PC-9 (cell line): ENCODE measurements around the gene PIGP.
"Not testable (repeated sequence)": the region's sequence is repeated elsewhere in the genome, so short reads cannot be mapped to it uniquely, and the experiment has no call there.

Source experiments
- CTCF ChIP-seq: fragments of 200-600 bp; sonication (generic); conservative IDR thresholded peaks from 2 replicates; pipeline ENCODE4 v1.6.1; 2017; ENCODE audit warnings: mixed run types, antibody characterized with exemption, mild to moderate bottlenecking, moderate library complexity
- EZH2 ChIP-seq: fragments of 200-600 bp; sonication (generic); IDR thresholded peaks from 2 replicates; pipeline ENCODE4 v1.8.0; 2017; ENCODE audit warnings: antibody characterized with exemption, low read depth

GRCh38 chr21:37049741-37050140 lies 23.1 kb downstream of the PIGP start:
- not testable (repeated sequence) for TF ChIP-seq CTCF, EZH2
